Kidney epithelial cell (primary cell): Measurements from ENCODE around the gene OVOL1. TPM values are rescaled to one million over a fixed set of nuclear protein-coding genes. Genes with fewer than 3 reads are reported as not detected.

Source experiments
- DNase-seq: peaks from one replicate; pipeline ENCODE4 v3.0.0-alpha.2; 2010; ENCODE audit warnings: low read depth
- H3K27me3 ChIP-seq: 2 replicates; pipeline ENCODE4 v1.6.0; 2011; ENCODE audit warnings: low read length; ENCODE audit not compliant: control insufficient read depth, insufficient read depth
- H3K36me3 ChIP-seq: 2 replicates; pipeline ENCODE4 v1.5.1; 2011; ENCODE audit warnings: low read length; ENCODE audit not compliant: control insufficient read depth, insufficient read depth
- H3K4me3 ChIP-seq: 2 replicates; pipeline ENCODE4 v1.5.1; 2011; ENCODE audit warnings: low read depth, mild to moderate bottlenecking, control low read depth, low read length
- CTCF ChIP-seq: IDR thresholded peaks from 2 replicates; pipeline ENCODE4 v1.5.1; 2011; ENCODE audit warnings: mild to moderate bottlenecking, moderate library complexity, low read length, control low read depth, inconsistent platforms; ENCODE audit not compliant: insufficient read depth, poor library complexity, severe bottlenecking
- total RNA-seq: library from RNA; depleted of rRNA; stranded (reverse); fragments of >200 nt; gene quantifications from 2 replicates; pipeline ENCODE4 v1.2.3, GENCODE V29; 2015

OVOL1 gene
- total RNA-seq, 1 donor from 2014 or later, result 17.8 TPM

GRCh38 chr11:65778901-65779668 is 7.8 kb upstream of the OVOL1 start:
- Histone ChIP-seq H3K36me3 (no peaks in the 10 kb centered on the region), H3K4me3 (peak overlapping the region; percentile 90), H3K27me3 (no peaks in the 10 kb centered on the region)
- no peak for TF ChIP-seq CTCF
- DNase-seq, result no peak

- H3K36me3 ChIP-seq, result no peaks in the 10 kb centered on the region
- no peaks in the 10 kb centered on the region for H3K27me3 ChIP-seq
- H3K4me3 ChIP-seq, result peak overlapping the region; percentile 90
- DNase-seq, result no peak
- TF ChIP-seq CTCF, result no peak
Measured at GRCh38 chr11:65779669-65779918, 7.3 kb upstream of the OVOL1 start.

GRCh38 chr11:65779919-65780769 is 6.7 kb upstream of the OVOL1 start:
- no peaks in the 10 kb centered on the region for H3K36me3 ChIP-seq
- DNase-seq, result no peak
- peak overlapping the region; percentile 90 for H3K4me3 ChIP-seq
- peak; percentile 89 for TF ChIP-seq CTCF
- H3K27me3 ChIP-seq, result no peaks in the 10 kb centered on the region

- peaks cover 5% of the 10 kb centered on the region for H3K27me3 ChIP-seq
- no peak for TF ChIP-seq CTCF
- H3K36me3 ChIP-seq, result no peaks in the 10 kb centered on the region
- H3K4me3 ChIP-seq, result peak within 1 kb of the TSS; percentile 90
- DNase-seq, result no peak
Measured at GRCh38 chr11:65780770-65781151, 6.1 kb upstream of the OVOL1 start, which contains the start of gene AP5B1. Gene AP5B1, minus strand, starts transcription at chr11:65780976. Its CDS starts 385 bp downstream, at chr11:65780591.

GRCh38 chr11:65781152-65781961 is 5.5 kb upstream of the OVOL1 start:
- H3K4me3 ChIP-seq, result peak overlapping the region; percentile 90
- peaks cover 11% of the 10 kb centered on the region for H3K27me3 ChIP-seq
- no peak for TF ChIP-seq CTCF
- DNase-seq, result no peak
- no peaks in the 10 kb centered on the region for H3K36me3 ChIP-seq
